ENCODE data around the gene ZBTB7A.

DNA sequence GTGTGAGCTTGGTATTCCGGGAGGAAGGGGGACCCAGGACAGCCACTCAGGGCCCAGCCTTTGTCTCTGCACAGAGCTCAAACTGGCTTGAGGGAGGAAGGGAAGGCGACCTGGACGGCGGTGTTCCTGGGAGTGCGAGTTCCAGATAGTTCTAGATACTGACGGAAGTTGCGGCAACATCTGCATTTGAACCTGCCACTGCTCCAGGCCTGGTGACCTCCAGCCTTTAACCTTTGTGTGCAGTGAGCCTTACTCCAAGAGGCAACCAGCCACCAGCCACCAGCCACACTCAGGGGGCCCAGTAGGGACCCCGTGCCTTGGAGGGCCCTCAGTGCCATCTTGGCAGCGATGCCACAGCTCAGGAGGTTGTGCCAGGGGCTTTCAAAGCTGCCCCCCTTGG is 15.5 kb upstream of the ZBTB7A start:
- TF ChIP-seq, protein P1, sequence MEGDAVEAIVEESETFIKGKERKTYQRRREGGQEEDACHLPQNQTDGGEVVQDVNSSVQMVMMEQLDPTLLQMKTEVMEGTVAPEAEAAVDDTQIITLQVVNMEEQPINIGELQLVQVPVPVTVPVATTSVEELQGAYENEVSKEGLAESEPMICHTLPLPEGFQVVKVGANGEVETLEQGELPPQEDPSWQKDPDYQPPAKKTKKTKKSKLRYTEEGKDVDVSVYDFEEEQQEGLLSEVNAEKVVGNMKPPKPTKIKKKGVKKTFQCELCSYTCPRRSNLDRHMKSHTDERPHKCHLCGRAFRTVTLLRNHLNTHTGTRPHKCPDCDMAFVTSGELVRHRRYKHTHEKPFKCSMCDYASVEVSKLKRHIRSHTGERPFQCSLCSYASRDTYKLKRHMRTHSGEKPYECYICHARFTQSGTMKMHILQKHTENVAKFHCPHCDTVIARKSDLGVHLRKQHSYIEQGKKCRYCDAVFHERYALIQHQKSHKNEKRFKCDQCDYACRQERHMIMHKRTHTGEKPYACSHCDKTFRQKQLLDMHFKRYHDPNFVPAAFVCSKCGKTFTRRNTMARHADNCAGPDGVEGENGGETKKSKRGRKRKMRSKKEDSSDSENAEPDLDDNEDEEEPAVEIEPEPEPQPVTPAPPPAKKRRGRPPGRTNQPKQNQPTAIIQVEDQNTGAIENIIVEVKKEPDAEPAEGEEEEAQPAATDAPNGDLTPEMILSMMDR (IDR thresholded peaks at IDR 0.05): no peak
- TF ChIP-seq POLR2A (IDR thresholded peaks at IDR 0.05; ENCODE audit: low read length): no peak
- no peak for TF ChIP-seq CHD4 (IDR thresholded peaks at IDR 0.05; ENCODE audit: borderline replicate concordance)
- no peak for TF ChIP-seq RAD21 (conservative IDR thresholded peaks at IDR 0.05 in 1 of 2, IDR thresholded peaks at IDR 0.05 in 1 of 2)
- no peak for TF ChIP-seq RFX5 (IDR thresholded peaks at IDR 0.05)
- no peak for TF ChIP-seq JUN (IDR thresholded peaks at IDR 0.05)
- TF ChIP-seq, protein P2, sequence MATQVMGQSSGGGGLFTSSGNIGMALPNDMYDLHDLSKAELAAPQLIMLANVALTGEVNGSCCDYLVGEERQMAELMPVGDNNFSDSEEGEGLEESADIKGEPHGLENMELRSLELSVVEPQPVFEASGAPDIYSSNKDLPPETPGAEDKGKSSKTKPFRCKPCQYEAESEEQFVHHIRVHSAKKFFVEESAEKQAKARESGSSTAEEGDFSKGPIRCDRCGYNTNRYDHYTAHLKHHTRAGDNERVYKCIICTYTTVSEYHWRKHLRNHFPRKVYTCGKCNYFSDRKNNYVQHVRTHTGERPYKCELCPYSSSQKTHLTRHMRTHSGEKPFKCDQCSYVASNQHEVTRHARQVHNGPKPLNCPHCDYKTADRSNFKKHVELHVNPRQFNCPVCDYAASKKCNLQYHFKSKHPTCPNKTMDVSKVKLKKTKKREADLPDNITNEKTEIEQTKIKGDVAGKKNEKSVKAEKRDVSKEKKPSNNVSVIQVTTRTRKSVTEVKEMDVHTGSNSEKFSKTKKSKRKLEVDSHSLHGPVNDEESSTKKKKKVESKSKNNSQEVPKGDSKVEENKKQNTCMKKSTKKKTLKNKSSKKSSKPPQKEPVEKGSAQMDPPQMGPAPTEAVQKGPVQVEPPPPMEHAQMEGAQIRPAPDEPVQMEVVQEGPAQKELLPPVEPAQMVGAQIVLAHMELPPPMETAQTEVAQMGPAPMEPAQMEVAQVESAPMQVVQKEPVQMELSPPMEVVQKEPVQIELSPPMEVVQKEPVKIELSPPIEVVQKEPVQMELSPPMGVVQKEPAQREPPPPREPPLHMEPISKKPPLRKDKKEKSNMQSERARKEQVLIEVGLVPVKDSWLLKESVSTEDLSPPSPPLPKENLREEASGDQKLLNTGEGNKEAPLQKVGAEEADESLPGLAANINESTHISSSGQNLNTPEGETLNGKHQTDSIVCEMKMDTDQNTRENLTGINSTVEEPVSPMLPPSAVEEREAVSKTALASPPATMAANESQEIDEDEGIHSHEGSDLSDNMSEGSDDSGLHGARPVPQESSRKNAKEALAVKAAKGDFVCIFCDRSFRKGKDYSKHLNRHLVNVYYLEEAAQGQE (IDR thresholded peaks at IDR 0.05): no peak
- no peak for TF ChIP-seq RNF2 (IDR thresholded peaks at IDR 0.05; ENCODE audit: borderline replicate concordance, low read depth)
- TF ChIP-seq EP300 (IDR thresholded peaks at IDR 0.05): no peak
- no peak for TF ChIP-seq CHD2 (IDR thresholded peaks at IDR 0.05; ENCODE audit: low read length, partially characterized antibody)
- no peak for TF ChIP-seq MAFK (IDR thresholded peaks at IDR 0.05; ENCODE audit: partially characterized antibody)

All from A549 (cell line).